OCI-LY7 (cell line): ENCODE measurements around the gene RNASET2. TPM values are rescaled to one million over a fixed set of nuclear protein-coding genes. Genes with fewer than 3 reads are reported as not detected.

Experiments used
- BruUV-seq: library from RNA; stranded (reverse); fragments of 400-500 nt; replicated peaks from 2 replicates; lab custom pipeline; 2021; lab: Mats Ljungman, UMichigan
- CTCF ChIA-PET: fragments of 300-600 bp; sonication (Branson Sonifier 250); formaldehyde crosslinking; loops from one replicate; lab custom pipeline; 2022; ENCODE audit warnings: antibody characterized with exemption; ENCODE audit not compliant: unreplicated experiment; lab: Charles Lee
- POLR2A ChIA-PET: fragments of 300-600 bp; sonication (Branson Sonifier 250); formaldehyde crosslinking; loops from one replicate; lab custom pipeline; 2022; ENCODE audit warnings: antibody characterized with exemption; lab: Charles Lee
- DNase-seq: peaks from one replicate; pipeline ENCODE4 v3.0.0-alpha.2; 2015; ENCODE audit warnings: low spot score
- H2AFZ ChIP-seq: fragments of 200-600 bp; sonication (generic), shearing (Covaris generic); 2 replicates; pipeline ENCODE4 v1.6.1; 2014; ENCODE audit warnings: mild to moderate bottlenecking, antibody characterized with exemption, low read length, moderate library complexity
- H3K27ac ChIP-seq: fragments of 200-600 bp; sonication (generic); 2 replicates; pipeline ENCODE4 v1.5.1; 2014; ENCODE audit warnings: mixed run types, low read depth, mild to moderate bottlenecking, moderate library complexity, low read length, inconsistent platforms; ENCODE audit not compliant: poor library complexity, severe bottlenecking
- H3K36me3 ChIP-seq: fragments of 200-600 bp; sonication (generic); 2 replicates; pipeline ENCODE4 v1.6.1; 2014; ENCODE audit warnings: mild to moderate bottlenecking, antibody characterized with exemption, low read length, moderate library complexity, mixed read lengths; ENCODE audit not compliant: insufficient read depth
- H3K4me1 ChIP-seq: fragments of 200-600 bp; sonication (generic); 2 replicates; pipeline ENCODE4 v1.5.1; 2014; ENCODE audit warnings: mild to moderate bottlenecking, low read length; ENCODE audit not compliant: insufficient read depth, poor library complexity, severe bottlenecking
- H3K4me2 ChIP-seq: fragments of 200-600 bp; sonication (generic); 2 replicates; pipeline ENCODE4 v1.6.1; 2014; ENCODE audit warnings: mild to moderate bottlenecking, low read length
- H3K4me3 ChIP-seq: fragments of 200-600 bp; sonication (generic); 2 replicates; pipeline ENCODE4 v1.5.1; 2014; ENCODE audit warnings: mild to moderate bottlenecking, low read depth, low read length; ENCODE audit not compliant: poor library complexity, severe bottlenecking
- H3K79me2 ChIP-seq: fragments of 200-600 bp; sonication (generic); 2 replicates; pipeline ENCODE4 v1.6.1; 2016; ENCODE audit warnings: low read depth, mild to moderate bottlenecking, low read length, moderate library complexity, mixed read lengths; ENCODE audit not compliant: insufficient read depth
- H3K9me2 ChIP-seq: fragments of 200-600 bp; sonication (generic); 2 replicates; pipeline ENCODE4 v1.6.1; 2016; ENCODE audit warnings: mild to moderate bottlenecking, low read length, mixed read lengths; ENCODE audit not compliant: insufficient read depth
- H3K9me3 ChIP-seq: fragments of 200-600 bp; sonication (generic); 2 replicates; pipeline ENCODE4 v1.6.1; 2014; ENCODE audit warnings: mild to moderate bottlenecking, mixed run types, low read length, mixed read lengths
- H4K20me1 ChIP-seq: fragments of 200-600 bp; sonication (generic); 2 replicates; pipeline ENCODE4 v1.6.1; 2014; ENCODE audit warnings: mild to moderate bottlenecking, antibody characterized with exemption, low read length, moderate library complexity, mixed read lengths; ENCODE audit not compliant: insufficient read depth
- EZH2phosphoT487 ChIP-seq: fragments of 200-600 bp; sonication (generic); IDR thresholded peaks from 2 replicates; pipeline ENCODE4 v1.6.1; 2018; ENCODE audit warnings: low read depth, borderline replicate concordance, mild to moderate bottlenecking, mixed run types, antibody characterized with exemption, low read length, moderate library complexity, mixed read lengths
- intact Hi-C: fragments of 100-400 bp; cut with micrococcal nuclease; formaldehyde crosslinking; loops from one replicate; pipeline ENCODE4 v1.10.0; 2022; ENCODE audit not compliant: unreplicated experiment
- total RNA-seq, 2 experiments: library from RNA; depleted of rRNA in 1 of 2; stranded (reverse); fragments of >200 nt in 1 of 2; shearing (Covaris generic) in 1 of 2; gene quantifications; 2 replicates each; pipeline ENCODE4 v1.2.3, GENCODE V29; 2014 to 2022
- TF ChIP-seq, protein P1 (sequence below): fragments of 200-600 bp; sonication (generic); conservative IDR thresholded peaks from 2 replicates; pipeline ENCODE4 v1.5.1; 2014; ENCODE audit warnings: mild to moderate bottlenecking, antibody characterized with exemption, low read length, moderate library complexity, mixed read lengths

Gene RNASET2
- total RNA-seq, 2 experiments from 2014 or later = 71.7 to 105 TPM

DNA sequence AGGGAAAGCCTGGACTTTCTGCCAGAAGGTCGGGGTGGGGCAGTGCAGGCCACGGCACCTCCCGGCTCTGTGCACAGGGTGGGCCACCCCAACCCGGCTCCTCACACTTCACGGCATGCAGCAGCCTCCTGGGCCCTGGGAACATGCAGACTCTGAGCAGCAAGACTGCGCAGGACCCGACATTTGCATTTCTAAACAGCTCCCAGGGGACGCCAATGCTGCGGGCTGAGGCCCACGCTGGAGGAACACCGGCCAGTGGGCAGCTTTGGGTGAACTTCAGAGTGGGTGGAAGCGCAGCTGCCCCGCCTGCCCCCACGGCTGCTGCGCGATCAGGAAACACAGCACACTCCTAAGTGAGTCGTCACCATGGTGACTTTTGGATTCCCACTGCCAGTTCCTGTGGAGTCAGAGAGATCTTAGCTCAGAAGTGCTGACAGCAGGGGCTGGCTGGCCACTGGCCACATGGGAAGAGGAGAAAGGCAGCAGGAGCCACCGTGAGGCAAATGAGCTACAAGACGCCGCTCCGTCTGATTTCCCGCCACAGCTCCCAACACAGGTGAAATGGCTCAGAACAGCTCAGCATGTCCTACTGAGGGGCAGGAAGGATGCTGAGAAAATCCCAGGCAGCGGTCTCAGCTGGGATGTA, 52.1 kb downstream of the RNASET2 start:
- ChIA-PET POLR2A (interaction anchor here (1.4 kb wide), 1 partner anchor 13 kb away, joined by 4 read pairs; no protein-coding TSS in a partner anchor), CTCF (no interaction called here)
- no peak overlapping the region for H3K27ac ChIP-seq
- H4K20me1 ChIP-seq = no peaks in the 10 kb centered on the region
- no peak overlapping the region for H3K4me2 ChIP-seq
- BruUV-seq = no TSS peak
- H3K36me3 ChIP-seq = no peaks in the 10 kb centered on the region
- no peaks in the 10 kb centered on the region for H3K9me3 ChIP-seq
- intact Hi-C loops = no loop called here
- H3K4me3 ChIP-seq = no peak overlapping the region
- DNase-seq = no peak
- no peaks in the 10 kb centered on the region for H3K79me2 ChIP-seq
- no peaks in the 10 kb centered on the region for H3K9me2 ChIP-seq
- TF ChIP-seq, protein P1, sequence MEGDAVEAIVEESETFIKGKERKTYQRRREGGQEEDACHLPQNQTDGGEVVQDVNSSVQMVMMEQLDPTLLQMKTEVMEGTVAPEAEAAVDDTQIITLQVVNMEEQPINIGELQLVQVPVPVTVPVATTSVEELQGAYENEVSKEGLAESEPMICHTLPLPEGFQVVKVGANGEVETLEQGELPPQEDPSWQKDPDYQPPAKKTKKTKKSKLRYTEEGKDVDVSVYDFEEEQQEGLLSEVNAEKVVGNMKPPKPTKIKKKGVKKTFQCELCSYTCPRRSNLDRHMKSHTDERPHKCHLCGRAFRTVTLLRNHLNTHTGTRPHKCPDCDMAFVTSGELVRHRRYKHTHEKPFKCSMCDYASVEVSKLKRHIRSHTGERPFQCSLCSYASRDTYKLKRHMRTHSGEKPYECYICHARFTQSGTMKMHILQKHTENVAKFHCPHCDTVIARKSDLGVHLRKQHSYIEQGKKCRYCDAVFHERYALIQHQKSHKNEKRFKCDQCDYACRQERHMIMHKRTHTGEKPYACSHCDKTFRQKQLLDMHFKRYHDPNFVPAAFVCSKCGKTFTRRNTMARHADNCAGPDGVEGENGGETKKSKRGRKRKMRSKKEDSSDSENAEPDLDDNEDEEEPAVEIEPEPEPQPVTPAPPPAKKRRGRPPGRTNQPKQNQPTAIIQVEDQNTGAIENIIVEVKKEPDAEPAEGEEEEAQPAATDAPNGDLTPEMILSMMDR = no peak
- TF ChIP-seq EZH2phosphoT487 = no peak
- peaks cover 20% of the 10 kb centered on the region for H3K4me1 ChIP-seq
- H2AFZ ChIP-seq = no peak overlapping the region

DNA sequence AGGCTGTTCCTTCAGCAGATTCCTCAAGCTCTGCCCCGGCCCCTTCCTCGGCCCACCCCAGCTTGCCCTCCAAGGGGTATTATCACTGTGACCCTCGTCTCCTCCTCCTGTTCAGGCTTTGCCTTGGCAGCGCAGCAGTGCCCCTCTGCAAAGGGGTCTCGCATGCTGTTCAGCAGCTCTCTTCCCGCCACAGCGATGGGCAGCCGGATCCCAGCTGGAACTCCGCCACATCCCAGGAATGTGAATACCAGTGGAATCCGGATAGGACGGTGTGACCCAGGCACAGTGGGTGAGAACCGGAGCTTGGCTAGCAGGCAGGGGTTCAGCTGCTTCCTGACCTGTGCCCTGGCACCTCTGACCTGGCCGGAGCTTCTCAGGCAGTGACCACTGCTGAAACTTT, 52.9 kb downstream of the RNASET2 start:
- no peaks in the 10 kb centered on the region for H3K9me3 ChIP-seq
- no peaks in the 10 kb centered on the region for H3K9me2 ChIP-seq
- no peaks in the 10 kb centered on the region for H4K20me1 ChIP-seq
- H3K27ac ChIP-seq = no peak overlapping the region
- H3K4me3 ChIP-seq = no peak overlapping the region
- DNase-seq = no peak
- H3K4me2 ChIP-seq = no peak overlapping the region
- no peaks in the 10 kb centered on the region for H3K79me2 ChIP-seq
- intact Hi-C loops = no loop called here
- POLR2A ChIA-PET = interaction anchor here (0.6 to 1.2 kb wide), 2 partner anchors 13 to 23 kb away, joined by 3 to 4 read pairs; no protein-coding TSS in a partner anchor
- H2AFZ ChIP-seq = no peak overlapping the region
- TF ChIP-seq, protein P1 = no peak
- no peak for TF ChIP-seq EZH2phosphoT487
- CTCF ChIA-PET = no interaction called here
- H3K36me3 ChIP-seq = no peaks in the 10 kb centered on the region
- no TSS peak for BruUV-seq
- H3K4me1 ChIP-seq = peaks cover 13% of the 10 kb centered on the region

DNA sequence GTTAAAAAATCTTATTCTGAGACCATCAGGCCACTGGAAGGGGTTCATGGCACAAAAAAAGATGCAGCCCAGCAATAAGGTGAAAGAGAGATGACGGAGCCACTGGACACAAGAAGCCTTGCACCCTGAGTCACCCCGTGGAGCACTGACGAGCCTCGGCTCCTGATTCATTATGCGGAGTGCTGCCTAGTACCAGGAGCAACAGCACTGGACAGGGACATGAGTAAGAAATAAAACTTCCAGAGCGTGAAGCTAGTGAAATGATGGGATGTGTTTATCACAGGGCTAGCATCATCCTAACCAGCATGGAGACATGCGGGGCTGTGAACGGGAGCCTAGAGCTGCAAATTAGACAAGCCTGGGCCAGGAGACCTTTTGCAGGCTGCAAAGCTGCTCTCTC, 53.3 kb downstream of the RNASET2 start:
- H3K9me3 ChIP-seq = no peaks in the 10 kb centered on the region
- H3K27ac ChIP-seq = no peak overlapping the region
- H4K20me1 ChIP-seq = no peaks in the 10 kb centered on the region
- no peak overlapping the region for H3K4me2 ChIP-seq
- H3K4me1 ChIP-seq = peaks cover 11% of the 10 kb centered on the region
- no peak overlapping the region for H2AFZ ChIP-seq
- H3K79me2 ChIP-seq = no peaks in the 10 kb centered on the region
- ChIA-PET POLR2A (interaction anchor here (0.6 to 1.2 kb wide), 3 partner anchors 13 to 59 kb away, joined by 3 to 4 read pairs (median 3); no protein-coding TSS in a partner anchor), CTCF (no interaction called here)
- H3K9me2 ChIP-seq = no peaks in the 10 kb centered on the region
- no peaks in the 10 kb centered on the region for H3K36me3 ChIP-seq
- no peak for TF ChIP-seq EZH2phosphoT487
- TF ChIP-seq, protein P1 = no peak
- no peak for DNase-seq
- no peak overlapping the region for H3K4me3 ChIP-seq
- intact Hi-C loops = no loop called here
- BruUV-seq = no TSS peak
